Upper lobe of left lung (tissue), 4 donors: ENCODE data around the gene SLC29A3.

Experiments
- EP300 ChIP-seq, 4 donors: sonication (generic); formaldehyde crosslinking; IDR thresholded peaks; one replicate each; pipeline ENCODE4 v1.5.1; 2017; ENCODE audit warnings: antibody characterized with exemption in 4 of 4, control low read depth in 2 of 4
- POLR2A ChIP-seq, 4 donors: fragments of 450-650 bp; IDR thresholded peaks; one replicate each; pipeline ENCODE4 v1.5.1; 2016 to 2017; ENCODE audit warnings: antibody characterized with exemption in 4 of 4, mild to moderate bottlenecking in 2 of 4
- POLR2AphosphoS5 ChIP-seq, 2 donors: sonication (generic); formaldehyde crosslinking; IDR thresholded peaks; one replicate each; pipeline ENCODE4 v1.5.1; 2017; ENCODE audit warnings: antibody characterized with exemption in 2 of 2
- TF ChIP-seq, protein P1 (sequence below), 6 experiments: fragments of 450-650 bp in 4 of 6; fragments of 200-600 bp in 2 of 6; sonication (generic) in 2 of 6; IDR thresholded peaks; one replicate each; pipeline ENCODE4 v1.5.1; 2016 to 2019; ENCODE audit warnings: antibody characterized with exemption in 6 of 6

DNA sequence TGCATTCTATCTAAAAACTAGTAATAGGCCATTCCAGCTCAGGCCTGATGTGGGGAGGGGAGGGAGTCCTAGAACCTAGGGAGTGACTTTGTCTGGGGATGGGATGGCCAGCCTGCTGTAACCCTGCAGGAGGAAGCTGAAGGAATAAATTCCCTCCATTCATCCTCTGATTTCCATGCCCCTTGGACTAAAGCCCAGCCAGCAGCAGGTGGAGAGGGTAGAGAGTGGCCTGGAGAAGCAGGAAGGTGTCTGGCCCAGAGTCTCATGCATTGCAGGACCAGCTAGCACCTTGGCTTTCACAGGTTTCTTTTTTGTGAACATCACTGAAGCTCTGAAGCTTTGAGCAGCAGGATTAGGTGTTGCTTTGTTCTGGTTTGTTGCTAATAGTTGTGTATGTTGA lies 44.9 kb downstream of the SLC29A3 start:
- TF ChIP-seq POLR2A (IDR thresholded peaks at IDR 0.05) (no peak), POLR2AphosphoS5 (IDR thresholded peaks at IDR 0.05) (no peak), EP300 (IDR thresholded peaks at IDR 0.05) (no peak)
- TF ChIP-seq, protein P1, sequence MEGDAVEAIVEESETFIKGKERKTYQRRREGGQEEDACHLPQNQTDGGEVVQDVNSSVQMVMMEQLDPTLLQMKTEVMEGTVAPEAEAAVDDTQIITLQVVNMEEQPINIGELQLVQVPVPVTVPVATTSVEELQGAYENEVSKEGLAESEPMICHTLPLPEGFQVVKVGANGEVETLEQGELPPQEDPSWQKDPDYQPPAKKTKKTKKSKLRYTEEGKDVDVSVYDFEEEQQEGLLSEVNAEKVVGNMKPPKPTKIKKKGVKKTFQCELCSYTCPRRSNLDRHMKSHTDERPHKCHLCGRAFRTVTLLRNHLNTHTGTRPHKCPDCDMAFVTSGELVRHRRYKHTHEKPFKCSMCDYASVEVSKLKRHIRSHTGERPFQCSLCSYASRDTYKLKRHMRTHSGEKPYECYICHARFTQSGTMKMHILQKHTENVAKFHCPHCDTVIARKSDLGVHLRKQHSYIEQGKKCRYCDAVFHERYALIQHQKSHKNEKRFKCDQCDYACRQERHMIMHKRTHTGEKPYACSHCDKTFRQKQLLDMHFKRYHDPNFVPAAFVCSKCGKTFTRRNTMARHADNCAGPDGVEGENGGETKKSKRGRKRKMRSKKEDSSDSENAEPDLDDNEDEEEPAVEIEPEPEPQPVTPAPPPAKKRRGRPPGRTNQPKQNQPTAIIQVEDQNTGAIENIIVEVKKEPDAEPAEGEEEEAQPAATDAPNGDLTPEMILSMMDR (IDR thresholded peaks at IDR 0.05), result no peak
